Measurements from ENCODE around the gene PLXNC1.

PLXNC1 gene

GRCh38 chr12:94320109-94320508 is 171.7 kb downstream of the PLXNC1 start:
- Histone ChIP-seq H3K4me3 (ENCODE audit: low read length) (peak overlapping the region; percentile 22), H3K36me3 (ENCODE audit: control insufficient read depth, insufficient read depth, low read length, severe bottlenecking) (peaks cover 25% of the 10 kb centered on the region), H3K9me3 (ENCODE audit: control insufficient read depth, low read length) (peaks cover 19% of the 10 kb centered on the region), H3K27me3 (replicated peaks; ENCODE audit: control insufficient read depth, insufficient read depth, low read length) (no peaks in the 10 kb centered on the region), H3K9ac (ENCODE audit: low read length) (no peak overlapping the region), H3K4me1 (ENCODE audit: control insufficient read depth, insufficient read depth, low read length) (no peaks in the 10 kb centered on the region)
- no peak for DNase-seq (ENCODE audit: low read depth)

GRCh38 chr12:94322346-94322745 is 174.0 kb downstream of the PLXNC1 start:
- Histone ChIP-seq H3K36me3 (ENCODE audit: control insufficient read depth, insufficient read depth, low read length, severe bottlenecking) (peaks cover 25% of the 10 kb centered on the region), H3K9ac (ENCODE audit: low read length) (no peak overlapping the region), H3K27me3 (replicated peaks; ENCODE audit: control insufficient read depth, insufficient read depth, low read length) (no peaks in the 10 kb centered on the region), H3K9me3 (ENCODE audit: control insufficient read depth, low read length) (peaks cover 19% of the 10 kb centered on the region), H3K4me3 (ENCODE audit: low read length) (no peak overlapping the region), H3K4me1 (ENCODE audit: control insufficient read depth, insufficient read depth, low read length) (peaks cover under 1% of the 10 kb centered on the region)
- no peak for DNase-seq (ENCODE audit: low read depth)

- Histone ChIP-seq H3K36me3 (ENCODE audit: control insufficient read depth, insufficient read depth, low read length, severe bottlenecking) (peaks cover 22% of the 10 kb centered on the region), H3K27me3 (replicated peaks; ENCODE audit: control insufficient read depth, insufficient read depth, low read length) (no peaks in the 10 kb centered on the region), H3K4me1 (ENCODE audit: control insufficient read depth, insufficient read depth, low read length) (peaks cover 10% of the 10 kb centered on the region), H3K4me3 (ENCODE audit: low read length) (no peak overlapping the region), H3K9ac (ENCODE audit: low read length) (no peak overlapping the region), H3K9me3 (ENCODE audit: control insufficient read depth, low read length) (no peaks in the 10 kb centered on the region)
- no peak for DNase-seq (ENCODE audit: low read depth)
Measured at GRCh38 chr12:94326234-94326633, 177.9 kb downstream of the PLXNC1 start.

- peak; percentile 34 for DNase-seq (ENCODE audit: low read depth)
- Histone ChIP-seq H3K4me1 (ENCODE audit: control insufficient read depth, insufficient read depth, low read length) (peaks cover 10% of the 10 kb centered on the region), H3K9ac (ENCODE audit: low read length) (no peak overlapping the region), H3K36me3 (ENCODE audit: control insufficient read depth, insufficient read depth, low read length, severe bottlenecking) (peaks cover 17% of the 10 kb centered on the region), H3K9me3 (ENCODE audit: control insufficient read depth, low read length) (no peaks in the 10 kb centered on the region), H3K4me3 (ENCODE audit: low read length) (no peak overlapping the region), H3K27me3 (replicated peaks; ENCODE audit: control insufficient read depth, insufficient read depth, low read length) (no peaks in the 10 kb centered on the region)
Measured at GRCh38 chr12:94326727-94327126, 178.3 kb downstream of the PLXNC1 start.

GRCh38 chr12:94327809-94328208 is 179.4 kb downstream of the PLXNC1 start:
- H3K27me3 ChIP-seq (replicated peaks; ENCODE audit: control insufficient read depth, insufficient read depth, low read length), result no peaks in the 10 kb centered on the region
- peaks cover 11% of the 10 kb centered on the region for H3K36me3 ChIP-seq (ENCODE audit: control insufficient read depth, insufficient read depth, low read length, severe bottlenecking)
- H3K4me1 ChIP-seq (ENCODE audit: control insufficient read depth, insufficient read depth, low read length), result peaks cover 10% of the 10 kb centered on the region
- H3K4me3 ChIP-seq (ENCODE audit: low read length), result no peak overlapping the region
- no peak overlapping the region for H3K9ac ChIP-seq (ENCODE audit: low read length)
- H3K9me3 ChIP-seq (ENCODE audit: control insufficient read depth, low read length), result no peaks in the 10 kb centered on the region
- DNase-seq (ENCODE audit: low read depth), result peak; percentile 28

- no peak overlapping the region for H3K4me3 ChIP-seq (ENCODE audit: low read length)
- H3K36me3 ChIP-seq (ENCODE audit: control insufficient read depth, insufficient read depth, low read length, severe bottlenecking), result peaks cover 4% of the 10 kb centered on the region
- peaks cover 10% of the 10 kb centered on the region for H3K4me1 ChIP-seq (ENCODE audit: control insufficient read depth, insufficient read depth, low read length)
- DNase-seq (ENCODE audit: low read depth), result no peak
- no peaks in the 10 kb centered on the region for H3K27me3 ChIP-seq (replicated peaks; ENCODE audit: control insufficient read depth, insufficient read depth, low read length)
- H3K9ac ChIP-seq (ENCODE audit: low read length), result no peak overlapping the region
- no peaks in the 10 kb centered on the region for H3K9me3 ChIP-seq (ENCODE audit: control insufficient read depth, low read length)
Measured at GRCh38 chr12:94329366-94329765, 181.0 kb downstream of the PLXNC1 start.

GRCh38 chr12:94333396-94333795 is 185.0 kb downstream of the PLXNC1 start:
- no peak overlapping the region for H3K9ac ChIP-seq (ENCODE audit: low read length)
- peaks cover 4% of the 10 kb centered on the region for H3K36me3 ChIP-seq (ENCODE audit: control insufficient read depth, insufficient read depth, low read length, severe bottlenecking)
- no peaks in the 10 kb centered on the region for H3K27me3 ChIP-seq (replicated peaks; ENCODE audit: control insufficient read depth, insufficient read depth, low read length)
- no peaks in the 10 kb centered on the region for H3K4me1 ChIP-seq (ENCODE audit: control insufficient read depth, insufficient read depth, low read length)
- no peak overlapping the region for H3K4me3 ChIP-seq (ENCODE audit: low read length)
- no peaks in the 10 kb centered on the region for H3K9me3 ChIP-seq (ENCODE audit: control insufficient read depth, low read length)
- no peak for DNase-seq (ENCODE audit: low read depth)

GRCh38 chr12:94336211-94336925 is 188.0 kb downstream of the PLXNC1 start:
- H3K9me3 ChIP-seq (ENCODE audit: control insufficient read depth, low read length), result no peaks in the 10 kb centered on the region
- peak; percentile 3 for DNase-seq (ENCODE audit: low read depth)
- no peaks in the 10 kb centered on the region for H3K4me1 ChIP-seq (ENCODE audit: control insufficient read depth, insufficient read depth, low read length)
- no peak overlapping the region for H3K4me3 ChIP-seq (ENCODE audit: low read length)
- H3K27me3 ChIP-seq (replicated peaks; ENCODE audit: control insufficient read depth, insufficient read depth, low read length), result no peaks in the 10 kb centered on the region
- H3K36me3 ChIP-seq (ENCODE audit: control insufficient read depth, insufficient read depth, low read length, severe bottlenecking), result no peaks in the 10 kb centered on the region
- no peak overlapping the region for H3K9ac ChIP-seq (ENCODE audit: low read length)

GRCh38 chr12:94338006-94338794 is 189.8 kb downstream of the PLXNC1 start:
- no peak for DNase-seq (ENCODE audit: low read depth)
- Histone ChIP-seq H3K4me3 (ENCODE audit: low read length) (no peak overlapping the region), H3K36me3 (ENCODE audit: control insufficient read depth, insufficient read depth, low read length, severe bottlenecking) (no peaks in the 10 kb centered on the region), H3K9me3 (ENCODE audit: control insufficient read depth, low read length) (no peaks in the 10 kb centered on the region), H3K27me3 (replicated peaks; ENCODE audit: control insufficient read depth, insufficient read depth, low read length) (no peaks in the 10 kb centered on the region), H3K9ac (ENCODE audit: low read length) (no peak overlapping the region), H3K4me1 (ENCODE audit: control insufficient read depth, insufficient read depth, low read length) (no peaks in the 10 kb centered on the region)

GRCh38 chr12:94340573-94340972 is 192.2 kb downstream of the PLXNC1 start:
- Histone ChIP-seq H3K4me1 (ENCODE audit: control insufficient read depth, insufficient read depth, low read length) (no peaks in the 10 kb centered on the region), H3K9ac (ENCODE audit: low read length) (no peak overlapping the region), H3K27me3 (replicated peaks; ENCODE audit: control insufficient read depth, insufficient read depth, low read length) (no peaks in the 10 kb centered on the region), H3K36me3 (ENCODE audit: control insufficient read depth, insufficient read depth, low read length, severe bottlenecking) (peaks cover 3% of the 10 kb centered on the region), H3K4me3 (ENCODE audit: low read length) (no peak overlapping the region), H3K9me3 (ENCODE audit: control insufficient read depth, low read length) (peaks cover 4% of the 10 kb centered on the region)
- DNase-seq (ENCODE audit: low read depth), result no peak

- H3K27me3 ChIP-seq (replicated peaks; ENCODE audit: control insufficient read depth, insufficient read depth, low read length), result no peaks in the 10 kb centered on the region
- peak overlapping the region; percentile 33 for H3K4me3 ChIP-seq (ENCODE audit: low read length)
- H3K4me1 ChIP-seq (ENCODE audit: control insufficient read depth, insufficient read depth, low read length), result no peaks in the 10 kb centered on the region
- peaks cover 24% of the 10 kb centered on the region for H3K36me3 ChIP-seq (ENCODE audit: control insufficient read depth, insufficient read depth, low read length, severe bottlenecking)
- DNase-seq (ENCODE audit: low read depth), result no peak
- peaks cover 57% of the 10 kb centered on the region for H3K9me3 ChIP-seq (ENCODE audit: control insufficient read depth, low read length)
- H3K9ac ChIP-seq (ENCODE audit: low read length), result no peak overlapping the region
Measured at GRCh38 chr12:94353130-94353529, 204.8 kb downstream of the PLXNC1 start.

Measured in adipocyte (in vitro differentiated cells).